Mucosa of gallbladder (tissue), 1 donor: ENCODE results near the gene ACACB. TPM values are rescaled to one million over a fixed set of nuclear protein-coding genes. Genes with fewer than 3 reads are reported as not detected.

Experiments
- DNase-seq: peaks from one replicate; pipeline ENCODE4 v3.0.0-alpha.2; 2020; ENCODE audit warnings: low spot score
- total RNA-seq: library from RNA; stranded (reverse); gene quantifications from one replicate; pipeline ENCODE4 v1.2.1, GENCODE V29; 2021
- donor health status: DM: no; HTN: no; CAD: no.

Gene ACACB
- total RNA-seq, 1 donor from 2014 or later, result 56.9 TPM

DNA sequence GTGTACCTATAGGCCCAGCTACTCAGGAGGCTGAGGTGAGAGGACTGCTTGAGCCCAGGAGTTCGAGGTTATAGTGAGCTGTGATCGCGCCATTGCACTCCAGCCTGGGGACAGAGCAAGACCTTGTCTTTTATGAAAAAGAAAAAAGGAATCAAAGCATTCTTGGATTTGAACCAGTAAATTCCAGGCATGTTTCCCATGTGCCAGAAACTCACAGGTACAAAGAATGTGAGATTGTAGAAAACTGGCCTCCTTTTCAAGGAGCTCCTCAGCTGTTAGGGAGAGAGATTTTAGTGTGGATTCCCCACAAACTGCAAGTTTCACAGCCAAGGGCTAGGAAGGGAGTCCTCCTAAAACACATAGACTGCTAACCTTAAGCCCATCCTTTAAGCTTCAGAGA lies 97.7 kb downstream of the ACACB start:
- no peak for DNase-seq

DNA sequence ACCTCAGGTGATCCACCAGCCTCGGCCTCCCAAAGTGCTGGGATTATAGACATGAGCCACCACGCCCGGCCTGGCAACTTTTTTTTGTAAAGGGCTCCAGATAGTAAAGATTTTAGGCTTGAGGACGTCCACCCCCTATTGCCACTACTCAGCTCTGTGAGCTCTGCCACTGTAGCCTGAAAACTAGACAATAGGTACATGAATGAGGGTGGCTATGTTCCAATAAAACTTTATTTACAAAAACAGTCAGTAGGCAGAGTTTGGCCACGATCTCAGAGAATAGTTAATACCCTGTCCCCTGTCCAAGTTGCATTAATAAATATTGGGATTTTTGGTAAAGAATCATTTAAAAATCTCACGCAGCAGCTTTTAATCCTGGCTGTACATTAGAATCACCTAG lies 102.6 kb downstream of the ACACB start:
- no peak for DNase-seq

GRCh38 chr12:109219938-109220337 lies 103.6 kb downstream of the ACACB start:
- no peak for DNase-seq

DNA sequence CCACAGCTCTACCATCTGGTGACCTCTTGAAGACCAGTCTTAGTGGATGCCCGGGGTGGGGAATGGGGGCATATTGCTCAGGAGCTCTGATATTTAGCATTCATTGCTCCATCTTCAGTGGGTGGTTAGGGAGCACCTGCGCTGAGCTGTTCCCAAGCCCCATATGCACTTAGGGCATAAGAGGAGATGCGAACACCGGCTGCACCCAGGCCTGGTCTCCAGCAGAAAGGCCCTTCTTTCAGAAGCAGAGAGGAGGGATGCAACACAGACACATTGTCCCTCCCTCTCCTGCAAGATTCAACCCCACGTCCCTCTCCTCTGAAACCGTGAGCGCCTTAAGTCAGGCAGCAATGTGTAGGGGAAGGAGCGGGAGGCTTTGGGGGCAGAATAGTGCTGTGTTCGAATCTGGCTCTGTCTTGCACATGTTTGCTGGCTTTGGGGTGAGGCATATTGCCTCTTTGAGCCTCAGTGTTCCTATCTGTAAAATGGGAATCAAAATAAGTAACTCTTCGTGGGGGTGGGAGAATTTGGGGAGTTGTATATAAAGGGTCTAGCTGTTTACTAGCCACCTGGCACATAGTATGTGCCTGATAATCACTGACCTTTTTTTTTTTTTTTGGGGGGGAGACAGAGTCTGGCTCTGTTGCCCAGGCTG lies 105.0 kb downstream of the ACACB start:
- no peak for DNase-seq

- no peak for DNase-seq
These were observed 105.7 kb downstream of the ACACB start for GRCh38 chr12:109222062-109222461.

DNA sequence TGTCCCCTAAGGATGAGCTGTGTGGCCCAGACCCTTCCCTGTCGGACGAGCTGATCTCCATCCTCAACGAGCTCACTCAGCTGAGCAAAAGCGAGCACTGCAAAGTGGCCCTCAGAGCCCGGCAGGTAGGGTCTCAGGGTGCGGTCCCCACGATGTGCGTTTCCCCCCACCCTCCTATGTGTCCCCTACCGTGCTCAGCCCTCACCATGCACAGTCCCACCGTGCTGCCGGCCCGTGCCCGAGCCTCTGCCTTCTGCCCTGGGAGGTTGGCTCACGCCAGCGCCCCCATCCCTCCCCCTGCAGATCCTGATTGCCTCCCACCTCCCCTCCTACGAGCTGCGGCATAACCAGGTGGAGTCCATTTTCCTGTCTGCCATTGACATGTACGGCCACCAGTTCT lies 106.1 kb downstream of the ACACB start:
- no peak for DNase-seq

DNA sequence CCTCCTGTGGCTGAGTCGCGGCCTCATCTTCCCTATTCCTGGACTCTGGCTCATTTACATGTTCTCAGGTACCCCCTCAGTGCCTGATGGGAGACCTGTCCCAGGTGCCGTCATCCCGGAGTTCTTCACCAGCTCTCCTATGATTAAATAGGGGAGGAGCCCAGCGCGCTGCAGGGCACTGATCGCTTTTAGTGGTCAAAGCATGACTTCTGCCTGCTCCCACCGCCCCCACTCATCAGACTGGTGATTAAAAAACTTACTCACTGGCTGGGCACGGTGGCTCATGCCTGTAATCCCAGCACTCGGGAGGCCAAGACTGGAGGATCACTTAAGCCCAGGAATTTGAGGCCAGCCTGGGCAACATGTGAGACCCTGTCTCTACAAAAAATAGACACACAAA lies 106.8 kb downstream of the ACACB start:
- no peak for DNase-seq

GRCh38 chr12:109223868-109224267 lies 107.5 kb downstream of the ACACB start:
- DNase-seq, result no peak

GRCh38 chr12:109228664-109229063 lies 112.3 kb downstream of the ACACB start:
- DNase-seq, result no peak

DNA sequence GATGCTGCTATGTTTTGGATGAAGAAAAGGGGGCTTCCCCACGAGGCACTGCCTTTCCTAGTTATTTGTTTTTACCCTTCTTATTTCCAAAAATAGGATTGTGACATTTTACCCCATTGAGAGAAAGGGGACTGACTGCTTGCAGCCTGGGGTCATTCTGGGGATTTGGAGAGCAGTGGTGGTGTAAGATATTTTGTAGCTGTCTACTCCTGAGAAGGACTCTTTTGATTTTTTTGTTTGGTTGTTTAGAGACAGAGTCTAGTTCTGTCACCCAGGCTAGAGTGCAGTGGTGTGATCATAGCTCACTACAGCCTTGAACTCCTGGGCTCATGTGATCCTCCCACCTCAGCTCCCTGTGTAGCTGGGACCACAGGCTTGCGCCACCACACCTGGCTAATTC lies 113.8 kb downstream of the ACACB start:
- DNase-seq, result no peak

- DNase-seq, result no peak
These were observed 116.3 kb downstream of the ACACB start for GRCh38 chr12:109232731-109233130.

DNA sequence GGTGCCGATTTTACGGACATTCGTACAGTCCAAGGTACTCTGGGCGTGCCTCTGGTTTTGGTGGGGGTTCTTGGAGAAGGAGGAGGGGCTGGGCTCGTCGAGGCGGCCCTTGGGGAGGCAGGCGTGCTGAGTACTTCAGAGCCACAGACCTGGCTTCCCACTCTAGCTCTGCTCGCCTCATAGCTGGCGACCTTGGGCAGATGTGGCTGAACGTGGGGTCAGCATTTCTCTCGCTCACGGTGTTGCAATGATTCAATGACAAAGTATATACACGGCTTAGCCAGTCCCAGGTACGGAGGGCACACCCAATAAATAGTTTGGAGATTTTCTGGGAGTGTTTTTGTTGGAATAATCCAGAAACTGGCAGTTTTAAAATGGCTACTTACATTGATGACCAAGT lies 117.6 kb downstream of the ACACB start:
- DNase-seq, result no peak

DNA sequence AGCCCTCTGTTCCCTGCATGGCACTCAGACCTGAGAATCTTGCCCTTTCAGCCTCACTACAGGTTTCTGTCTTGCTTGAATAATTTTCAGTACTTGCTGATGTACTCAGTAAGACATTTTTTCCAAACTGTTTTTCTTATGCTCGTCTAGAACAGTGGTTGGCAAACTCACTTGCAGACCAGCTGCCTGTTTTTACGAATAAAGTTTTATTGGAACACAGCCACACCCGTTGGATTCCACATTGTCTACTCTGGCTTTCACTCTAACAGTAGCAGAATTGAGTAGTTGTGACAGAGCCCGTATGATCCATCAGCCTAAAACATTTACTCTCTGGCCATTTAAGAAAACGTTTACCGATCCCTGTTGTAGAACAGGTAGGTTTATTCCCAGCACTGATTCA lies 119.9 kb downstream of the ACACB start:
- no peak for DNase-seq

- DNase-seq, result no peak
These were observed 122.8 kb downstream of the ACACB start for GRCh38 chr12:109239179-109239578.

- DNase-seq, result no peak
These were observed 123.3 kb downstream of the ACACB start for GRCh38 chr12:109239691-109240090.

- no peak for DNase-seq
These were observed 124.0 kb downstream of the ACACB start for GRCh38 chr12:109240365-109240764.

DNA sequence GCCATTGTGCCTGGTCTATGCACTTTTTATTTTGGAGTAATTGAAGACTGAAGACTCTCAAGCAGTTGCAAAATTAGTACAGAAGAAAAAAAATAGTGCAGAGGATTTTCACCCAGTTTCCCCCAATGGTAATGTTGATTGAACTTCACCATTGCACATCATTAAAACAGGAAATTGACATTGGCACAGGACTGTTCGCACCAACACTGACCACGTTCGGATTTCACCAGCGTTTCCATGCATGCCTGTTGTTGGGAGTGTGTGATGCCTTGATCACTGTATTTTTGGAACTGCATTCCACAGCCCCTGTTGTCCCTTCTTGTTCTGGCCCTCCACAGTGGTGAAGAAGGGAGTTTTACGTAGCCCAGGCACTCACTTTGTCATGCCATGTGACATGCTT lies 125.5 kb downstream of the ACACB start:
- DNase-seq, result no peak

GRCh38 chr12:109244073-109244472 lies 127.7 kb downstream of the ACACB start:
- no peak for DNase-seq

- no peak for DNase-seq
These were observed 129.8 kb downstream of the ACACB start for GRCh38 chr12:109246221-109246620.

DNA sequence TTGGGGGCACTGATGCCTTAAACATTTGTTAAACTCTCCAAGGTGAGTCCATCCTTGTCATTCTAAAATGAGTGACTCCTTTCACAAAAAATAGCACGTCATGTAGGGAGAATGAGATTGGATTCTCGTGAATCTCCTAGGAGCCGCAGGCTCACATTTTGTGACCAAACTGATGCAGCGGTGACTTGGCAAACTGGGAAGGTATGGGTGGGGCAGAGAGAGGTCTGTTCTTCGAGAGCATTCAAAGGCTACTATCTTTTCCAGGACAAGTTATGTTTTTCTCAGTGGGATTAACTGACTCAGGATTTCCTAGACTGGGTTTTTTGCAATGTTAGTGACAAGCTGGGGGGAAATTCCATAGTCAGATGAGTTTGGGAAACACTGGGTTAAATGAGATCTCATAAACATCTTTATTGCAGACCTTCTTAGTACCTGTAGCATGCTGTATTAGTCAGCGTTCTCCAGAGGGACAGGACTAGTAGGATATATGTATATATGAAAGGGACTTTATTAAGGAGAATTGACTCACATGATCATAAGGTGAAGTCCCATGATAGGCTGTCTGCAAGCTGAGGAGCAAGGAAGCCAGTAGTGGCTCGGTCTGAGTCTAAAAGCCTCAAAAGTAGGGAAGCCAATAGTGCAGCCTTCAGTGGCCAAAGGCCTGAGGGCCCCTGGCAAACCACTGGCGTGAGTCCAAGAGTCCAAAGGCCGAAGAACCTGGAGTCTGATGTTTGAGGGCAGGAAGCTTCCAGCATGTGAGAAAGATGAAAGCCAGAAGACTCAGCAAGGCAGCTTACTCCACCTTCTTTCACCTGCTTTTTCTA lies 131.7 kb downstream of the ACACB start:
- DNase-seq, result peak; percentile 64

DNA sequence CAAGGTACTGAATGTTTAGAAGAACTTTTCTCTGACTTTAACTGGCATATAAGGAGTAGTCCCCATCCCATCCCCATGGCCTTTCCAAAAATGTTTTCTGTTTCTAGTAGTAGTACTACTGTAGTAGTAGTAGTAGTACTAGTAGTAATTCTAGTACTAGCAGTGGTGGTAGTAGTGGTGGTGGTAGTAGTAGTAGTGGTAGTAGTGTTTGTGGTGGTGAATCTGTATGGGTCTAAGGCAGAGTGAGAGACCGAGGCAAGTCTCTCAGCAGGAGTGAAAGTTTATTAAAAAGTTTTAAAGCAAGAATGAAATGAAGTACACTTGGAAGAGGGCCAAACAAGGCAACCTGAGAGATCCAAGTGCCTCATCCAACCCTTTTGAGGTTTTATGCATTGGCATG lies 134.1 kb downstream of the ACACB start:
- DNase-seq, result no peak

DNA sequence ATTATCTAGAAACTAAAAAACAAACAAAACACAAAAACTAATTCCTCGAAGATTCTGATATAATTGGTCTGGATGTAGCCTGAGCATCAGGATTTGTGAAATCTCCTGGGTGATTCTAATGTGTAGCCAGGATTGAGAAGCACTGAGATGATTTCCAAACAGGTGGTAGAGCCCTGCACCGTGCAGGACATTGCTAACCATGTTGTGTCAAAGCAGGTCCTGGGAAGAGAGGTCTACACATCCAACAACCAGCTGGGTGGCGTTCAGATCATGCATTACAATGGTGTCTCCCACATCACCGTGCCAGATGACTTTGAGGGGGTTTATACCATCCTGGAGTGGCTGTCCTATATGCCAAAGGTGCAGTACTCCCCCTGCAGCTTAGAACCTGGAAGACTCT lies 136.4 kb downstream of the ACACB start:
- DNase-seq, result no peak

DNA sequence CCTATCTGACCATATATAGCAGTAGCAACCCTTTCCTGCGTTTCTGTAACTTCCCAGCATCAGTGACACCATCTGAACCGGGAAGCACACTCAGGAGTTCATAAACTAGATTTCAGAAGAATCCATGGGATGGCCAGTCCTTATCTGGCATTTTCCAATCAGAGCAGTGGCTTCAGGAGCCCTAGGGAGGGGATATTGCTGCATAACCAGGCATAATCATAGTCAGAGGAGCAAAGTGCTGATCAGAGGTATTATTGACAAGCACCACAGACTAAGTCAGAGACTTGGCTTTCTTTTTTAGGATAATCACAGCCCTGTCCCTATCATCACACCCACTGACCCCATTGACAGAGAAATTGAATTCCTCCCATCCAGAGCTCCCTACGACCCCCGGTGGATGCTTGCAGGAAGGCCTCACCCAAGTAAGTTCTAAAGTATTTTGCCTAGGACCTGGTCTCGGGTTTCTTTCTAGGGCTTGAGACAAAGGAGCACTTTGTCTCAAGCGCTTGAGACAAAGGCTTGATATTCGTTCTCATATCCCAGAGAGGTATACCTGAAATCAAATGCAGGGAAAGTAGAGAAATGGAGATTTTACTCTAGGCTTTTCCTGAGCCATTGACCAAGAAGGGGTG lies 137.6 kb downstream of the ACACB start:
- no peak for DNase-seq
